ENCODE measurements around the gene C11orf91.

DNA sequence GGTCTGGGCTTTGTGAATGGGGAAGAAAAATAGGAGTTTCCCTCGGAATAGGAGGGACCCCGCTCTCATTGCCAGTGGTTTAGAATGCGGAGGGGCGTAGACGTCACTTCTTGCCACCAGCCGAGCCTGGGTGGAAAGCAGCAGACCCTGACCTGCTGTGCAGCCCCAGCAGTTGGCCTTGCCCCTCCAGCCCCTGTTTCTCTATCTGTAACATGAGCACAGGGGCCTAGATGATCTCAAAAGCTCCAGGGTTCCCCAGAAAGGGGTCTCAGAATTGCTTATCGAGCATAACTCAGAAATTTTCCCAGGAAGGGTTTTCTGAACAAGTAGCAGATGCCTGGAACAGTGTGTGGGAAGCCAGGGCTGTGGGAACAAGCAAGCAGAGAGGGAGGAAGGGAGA lies 43.9 kb downstream of the C11orf91 start:
- TF ChIP-seq CTCF (IDR thresholded peaks at IDR 0.05): no peak
- TF ChIP-seq POLR2A (IDR thresholded peaks at IDR 0.05): no peak
- TF ChIP-seq EP300 (IDR thresholded peaks at IDR 0.05): no peak
